ENCODE data around the gene ZMYND8. TPM values are rescaled to one million over a fixed set of nuclear protein-coding genes. Genes with fewer than 3 reads are reported as not detected.
A peak's percentile ranks its signal among the peaks of the same experiment; 100 is the strongest.

Gene ZMYND8
- total RNA-seq, 1 donor from 2014 or later, result 45.7 TPM

GRCh38 chr20:47164140-47164539, 192.4 kb downstream of the ZMYND8 start:
- Histone ChIP-seq H3K27ac (no peak overlapping the region), H3K4me3 (no peak overlapping the region), H3K27me3 (no peaks in the 10 kb centered on the region), H3K9me3 (no peaks in the 10 kb centered on the region), H3K4me1 (no peaks in the 10 kb centered on the region), H3K36me3 (no peaks in the 10 kb centered on the region)
- intact Hi-C loops (cut with DNase I), result no loop called here
- no peak for ATAC-seq
- DNase-seq, result peak; percentile 5
- TF ChIP-seq CTCF (IDR thresholded peaks at IDR 0.05), result no peak

DNA sequence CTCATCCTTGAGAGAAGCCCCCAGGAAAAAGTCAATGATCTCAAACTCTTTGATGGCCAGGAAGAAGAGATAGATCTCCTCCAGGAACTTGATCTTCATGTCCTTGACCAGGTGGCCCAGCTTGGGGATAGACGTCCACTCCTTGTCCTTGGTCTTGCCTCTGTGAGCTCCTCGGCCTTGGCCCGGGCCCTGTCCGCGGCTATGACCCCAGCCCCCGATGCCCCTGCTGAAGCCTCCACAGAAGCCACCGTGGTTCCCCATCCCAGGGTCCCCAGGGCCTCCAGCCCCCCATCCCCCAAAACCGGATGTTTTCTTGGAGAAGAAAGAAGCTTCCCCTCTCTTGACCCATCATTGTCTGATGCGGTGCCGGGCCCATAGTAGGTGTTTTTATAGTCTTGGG, 195.1 kb downstream of the ZMYND8 start:
- Histone ChIP-seq H3K36me3 (no peaks in the 10 kb centered on the region), H3K4me1 (no peaks in the 10 kb centered on the region), H3K27me3 (no peaks in the 10 kb centered on the region), H3K27ac (no peak overlapping the region), H3K9me3 (no peaks in the 10 kb centered on the region), H3K4me3 (no peak overlapping the region)
- DNase-seq, result peak; percentile 55
- no peak for TF ChIP-seq CTCF (IDR thresholded peaks at IDR 0.05)
- intact Hi-C loops (cut with DNase I), result no loop called here
- no peak for ATAC-seq

DNA sequence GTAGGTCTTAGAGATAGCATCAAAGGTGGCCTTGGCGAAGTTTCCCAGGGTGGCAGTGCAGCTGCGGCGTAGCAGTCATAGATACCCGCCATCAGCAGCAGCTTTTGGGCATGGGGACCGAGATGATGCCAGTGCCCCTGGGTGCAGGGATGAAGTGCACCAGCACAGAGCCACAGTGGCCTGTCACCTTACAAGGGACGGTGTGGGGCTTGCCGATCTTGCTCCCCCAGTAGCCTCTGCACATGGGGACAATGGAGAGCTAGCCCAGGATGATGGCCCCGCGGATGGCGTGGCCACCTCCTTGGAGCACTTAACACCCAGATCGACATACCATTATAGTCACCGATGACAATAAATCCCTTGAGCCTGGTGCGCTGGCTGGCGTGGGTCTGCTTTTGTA, 195.5 kb downstream of the ZMYND8 start:
- peak; percentile 51 for DNase-seq

DNA sequence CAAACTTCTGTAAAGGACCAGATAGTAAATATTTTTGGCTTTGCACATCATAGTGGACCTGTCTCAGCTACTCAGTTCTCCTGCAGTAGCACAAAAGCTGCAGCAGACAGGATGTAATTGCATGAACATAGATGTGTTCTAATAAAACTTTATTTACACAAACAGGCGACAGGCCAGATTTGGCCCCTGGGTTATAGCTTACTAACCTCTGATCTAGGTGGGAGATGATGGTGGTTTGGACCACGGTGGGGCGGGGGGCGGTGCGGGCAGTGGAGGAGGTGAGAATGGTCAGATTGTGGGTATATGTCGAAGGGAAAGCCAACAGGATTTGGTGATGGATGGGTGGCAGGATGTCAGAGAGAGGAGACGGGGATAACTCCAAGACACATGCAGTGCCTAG, 196.3 kb downstream of the ZMYND8 start:
- TF ChIP-seq CTCF (IDR thresholded peaks at IDR 0.05), result no peak
- no peak for DNase-seq
- Histone ChIP-seq H3K9me3 (no peaks in the 10 kb centered on the region), H3K27me3 (no peaks in the 10 kb centered on the region), H3K27ac (no peak overlapping the region), H3K36me3 (no peaks in the 10 kb centered on the region), H3K4me1 (no peaks in the 10 kb centered on the region), H3K4me3 (no peak overlapping the region)
- no peak for ATAC-seq
- intact Hi-C loops (cut with DNase I), result no loop called here

More for the DNA sequence above, 195.5 kb downstream of the ZMYND8 start:
- Histone ChIP-seq H3K36me3 (no peaks in the 10 kb centered on the region), H3K27me3 (no peaks in the 10 kb centered on the region), H3K9me3 (no peaks in the 10 kb centered on the region), H3K4me3 (no peak overlapping the region), H3K4me1 (no peaks in the 10 kb centered on the region), H3K27ac (no peak overlapping the region)
- TF ChIP-seq CTCF (IDR thresholded peaks at IDR 0.05), result no peak
- intact Hi-C loops (cut with DNase I), result no loop called here
- no peak for ATAC-seq

Small RNA genes lying within 50 kb of the gene (microRNA-seq; reads per million reads assigned to microRNA genes)
- gene MIR3616 (ENCODE audit: borderline microRNAs expressed), result 0.66 reads per million

Other genes starting within 250 kb of the ZMYND8 start
- gene NCOA3, start 145.2 kb upstream of the ZMYND8 start, total RNA-seq, result 48.8 TPM